GM10248 (cell line): ENCODE measurements around the gene HMX3.
A peak's percentile ranks its signal among the peaks of the same experiment; 100 is the strongest.

ENCODE experiments used
- CTCF ChIA-PET: fragments of 300-600 bp; sonication (Branson Sonifier 250); formaldehyde crosslinking; extraction: SDS; loops from one replicate; lab custom pipeline; 2021; ENCODE audit warnings: antibody characterized with exemption; lab: Yijun Ruan, JAX
- POLR2A ChIA-PET: fragments of 350-650 bp; sonication (Branson Sonifier 250); formaldehyde crosslinking; extraction: SDS; loops from one replicate; lab custom pipeline; 2020; ENCODE audit warnings: antibody characterized with exemption; lab: Yijun Ruan, JAX
- DNase-seq: peaks from one replicate; pipeline ENCODE4 v3.0.0; 2012; ENCODE audit errors: extremely low spot score
- CTCF ChIP-seq: IDR thresholded peaks from 2 replicates; pipeline ENCODE4 v1.5.1; 2012; ENCODE audit warnings: mild to moderate bottlenecking, low read depth; ENCODE audit errors: extremely low read depth, missing control alignments, control extremely low read depth

Gene HMX3

GRCh38 chr10:123154092-123154710 lies 18.4 kb downstream of the HMX3 start, which contains the start of gene BUB3:
TSS of gene BUB3 (plus strand) at chr10:123154402. CDS start at chr10:123154918, 516 bp downstream.
- DNase-seq: peak; percentile 97
- ChIA-PET CTCF (interaction anchor here (0.8 to 7.5 kb wide), 10 partner anchors 8 to 404 kb away, joined by 3 to 49 read pairs (median 4); no protein-coding TSS in a partner anchor), POLR2A (interaction anchor here (0.6 to 1.3 kb wide), 6 partner anchors 9 to 372 kb away, joined by 3 to 4 read pairs (median 3); no protein-coding TSS in a partner anchor)
- TF ChIP-seq CTCF: no peak

DNA sequence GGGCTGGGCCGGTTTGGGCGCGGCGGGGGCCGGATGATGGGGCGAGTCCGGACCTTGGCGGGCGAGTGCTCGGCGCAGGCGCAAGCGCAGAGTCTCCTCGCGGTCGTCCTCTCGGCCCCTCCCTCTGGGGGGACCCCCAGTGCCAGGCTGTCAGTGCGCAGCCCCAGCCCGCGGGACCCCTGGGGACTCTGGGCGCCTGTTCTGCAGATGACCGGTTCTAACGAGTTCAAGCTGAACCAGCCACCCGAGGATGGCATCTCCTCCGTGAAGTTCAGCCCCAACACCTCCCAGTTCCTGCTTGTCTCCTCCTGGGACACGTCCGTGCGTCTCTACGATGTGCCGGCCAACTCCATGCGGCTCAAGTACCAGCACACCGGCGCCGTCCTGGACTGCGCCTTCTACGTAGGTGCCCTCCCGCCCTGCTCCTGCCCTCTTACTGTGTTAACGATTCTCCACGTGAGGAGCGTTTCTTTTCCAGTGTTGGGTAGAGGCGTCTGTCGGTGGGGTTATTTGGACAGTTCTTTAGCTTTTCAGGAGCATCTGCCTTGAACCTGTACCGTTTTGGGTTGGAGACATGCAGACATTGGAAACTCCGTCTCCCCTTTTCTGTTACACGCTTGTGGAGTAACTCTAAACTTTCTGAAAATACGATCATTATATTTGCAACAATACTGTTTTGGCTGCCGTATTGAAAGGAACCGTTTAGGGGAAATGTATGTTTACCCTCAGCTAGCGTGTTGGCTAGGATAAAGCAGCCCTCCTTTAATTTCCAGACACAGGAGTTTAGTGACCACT lies 19.1 kb downstream of the HMX3 start:
- POLR2A ChIA-PET: interaction anchor here (1.0 to 1.3 kb wide), 2 partner anchors 18 to 244 kb away, joined by 3 to 4 read pairs; no protein-coding TSS in a partner anchor
- no peak for TF ChIP-seq CTCF
- DNase-seq: peak; percentile 79
- CTCF ChIA-PET: interaction anchor here (0.9 to 7.5 kb wide), 7 partner anchors 7 to 394 kb away, joined by 3 to 49 read pairs (median 5); no protein-coding TSS in a partner anchor

GRCh38 chr10:123156078-123156477 lies 20.3 kb downstream of the HMX3 start:
- ChIA-PET CTCF (interaction anchor here (0.7 to 4.0 kb wide), 7 partner anchors 12 to 393 kb away, joined by 3 to 22 read pairs (median 5); no protein-coding TSS in a partner anchor), POLR2A (no interaction called here)
- no peak for DNase-seq
- no peak for TF ChIP-seq CTCF

DNA sequence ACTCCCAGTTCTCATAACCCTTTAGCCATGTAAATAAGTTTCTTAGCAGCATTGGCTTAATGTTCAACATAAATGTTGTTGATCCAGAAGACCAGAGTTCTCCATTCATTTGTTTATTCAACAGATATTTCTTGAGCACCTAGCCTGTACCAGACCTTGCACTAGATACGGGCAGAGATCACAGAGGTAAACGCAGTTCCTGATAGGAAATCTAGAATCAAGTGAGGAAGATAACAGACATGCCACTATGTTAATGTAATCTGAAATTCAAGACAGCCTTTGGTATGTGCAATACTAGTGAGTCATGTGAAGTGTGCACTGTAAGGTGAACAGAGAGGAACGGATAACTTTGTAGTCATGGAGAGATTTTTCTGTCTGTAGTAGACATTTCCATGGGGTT lies 21.4 kb downstream of the HMX3 start:
- DNase-seq: no peak
- TF ChIP-seq CTCF: no peak
- CTCF ChIA-PET: interaction anchor here (1.9 to 4.0 kb wide), 3 partner anchors 12 to 18 kb away, joined by 5 to 22 read pairs (median 6); no protein-coding TSS in a partner anchor
- POLR2A ChIA-PET: no interaction called here

- POLR2A ChIA-PET: no interaction called here
- DNase-seq: no peak
Measured at GRCh38 chr10:123158682-123159081, 22.9 kb downstream of the HMX3 start.

More at GRCh38 chr10:123158682-123159081, 22.9 kb downstream of the HMX3 start:
- CTCF ChIA-PET: interaction anchor here (1.3 to 4.0 kb wide), 3 partner anchors 14 to 115 kb away, joined by 3 to 22 read pairs (median 6); no protein-coding TSS in a partner anchor
- no peak for TF ChIP-seq CTCF
